ENCODE results near the gene NGFR.
A peak's percentile ranks its signal among the peaks of the same experiment; 100 is the strongest.
"Not testable (repeated sequence)": the region's sequence is repeated elsewhere in the genome, so short reads cannot be mapped to it uniquely, and the experiment has no call there.

The NGFR gene

GRCh38 chr17:49497148-49498028 lies 2.3 kb downstream of the NGFR start:
- no peak for DNase-seq

DNA sequence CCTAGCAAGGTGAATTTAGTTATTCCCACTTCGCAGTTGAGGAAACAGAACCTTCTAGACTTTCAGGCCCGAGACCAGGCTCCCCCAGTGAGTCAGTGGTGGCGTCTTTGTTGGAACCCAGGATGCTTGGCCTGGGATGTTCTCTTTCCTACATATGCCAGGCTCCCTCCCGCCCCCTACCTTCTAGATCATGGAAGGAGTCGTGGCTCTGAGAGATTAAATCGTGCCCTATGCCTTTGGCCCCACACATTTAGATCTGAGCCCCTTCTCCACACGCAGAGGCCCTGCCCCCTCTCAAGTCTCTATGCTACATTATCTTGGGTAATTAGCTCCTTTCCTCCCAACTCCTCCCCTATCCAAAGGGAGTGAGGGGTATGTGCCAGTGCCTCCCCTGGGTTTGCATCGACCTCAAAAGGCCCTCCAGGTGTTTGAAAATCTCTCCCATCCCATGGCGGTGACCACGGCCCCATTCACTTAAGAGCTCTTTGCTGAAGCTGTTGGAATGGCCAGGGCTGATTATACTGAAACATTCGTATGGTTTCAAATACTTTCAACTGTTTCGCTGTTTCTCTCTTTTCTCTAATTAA lies 3.0 kb downstream of the NGFR start:
- DNase-seq: no peak

DNA sequence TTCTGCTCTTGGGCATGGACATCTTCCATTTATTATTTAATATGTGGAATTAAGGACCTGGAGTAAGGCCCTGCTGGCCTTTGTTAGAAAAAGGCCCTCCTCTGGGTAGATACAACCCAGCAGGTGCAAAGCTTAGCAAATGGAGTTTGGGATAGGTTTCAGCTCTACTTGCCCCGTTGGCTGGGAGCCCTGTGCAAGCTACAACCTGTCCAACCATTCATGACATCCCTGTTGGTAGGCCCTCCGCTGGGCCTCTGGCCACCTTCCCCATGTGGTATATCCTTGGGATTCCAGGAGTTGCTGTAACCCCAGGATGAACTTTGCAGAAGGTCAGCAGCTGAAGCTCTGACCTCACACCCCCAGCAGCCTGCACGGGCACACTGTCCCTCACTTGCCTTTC lies 6.4 kb downstream of the NGFR start:
- no peak for DNase-seq

GRCh38 chr17:49502254-49502653 lies 7.2 kb downstream of the NGFR start:
- no peak for DNase-seq

DNA sequence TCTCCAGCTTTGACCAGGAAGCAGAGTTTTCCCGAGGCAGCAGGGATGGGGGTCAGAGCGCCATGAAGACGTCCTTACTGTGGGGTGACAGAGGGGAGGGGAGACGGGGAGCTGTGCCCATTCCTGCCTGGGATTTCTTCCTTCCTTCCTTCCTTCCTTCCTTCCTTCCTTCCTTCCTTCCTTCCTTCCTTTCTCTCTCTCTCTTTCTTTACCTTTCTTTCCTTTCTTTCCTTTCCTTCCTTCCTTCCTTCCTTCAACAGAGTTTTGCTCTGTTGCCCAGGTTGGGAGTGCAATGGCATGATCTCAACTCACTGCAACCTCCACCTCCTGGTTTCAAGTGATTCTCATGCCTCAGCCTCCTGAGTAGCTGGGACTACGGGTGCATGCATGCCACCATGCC lies 7.6 kb downstream of the NGFR start:
- DNase-seq: not testable (repeated sequence)

DNA sequence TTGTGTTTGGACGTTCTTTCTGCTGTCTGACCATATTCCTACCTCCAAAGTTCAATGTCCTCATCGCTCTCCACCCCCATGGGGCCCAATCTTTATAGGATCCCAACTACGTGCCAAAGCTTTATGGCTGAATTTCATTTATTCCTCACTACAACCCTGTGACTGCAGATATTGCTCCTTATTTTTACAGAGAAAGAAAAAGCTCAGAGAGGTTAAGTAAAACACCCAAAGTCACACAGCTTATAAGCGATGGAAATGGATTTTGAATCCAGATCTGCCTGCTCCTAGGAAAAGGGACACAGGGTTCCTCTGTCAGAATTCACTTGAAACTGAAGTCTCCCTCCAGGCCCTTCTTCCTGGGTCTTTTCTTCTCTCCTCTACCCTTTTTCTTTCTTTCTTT lies 9.3 kb downstream of the NGFR start:
- DNase-seq: no peak

GRCh38 chr17:49505854-49506253 lies 10.8 kb downstream of the NGFR start:
- no peak for DNase-seq

DNA sequence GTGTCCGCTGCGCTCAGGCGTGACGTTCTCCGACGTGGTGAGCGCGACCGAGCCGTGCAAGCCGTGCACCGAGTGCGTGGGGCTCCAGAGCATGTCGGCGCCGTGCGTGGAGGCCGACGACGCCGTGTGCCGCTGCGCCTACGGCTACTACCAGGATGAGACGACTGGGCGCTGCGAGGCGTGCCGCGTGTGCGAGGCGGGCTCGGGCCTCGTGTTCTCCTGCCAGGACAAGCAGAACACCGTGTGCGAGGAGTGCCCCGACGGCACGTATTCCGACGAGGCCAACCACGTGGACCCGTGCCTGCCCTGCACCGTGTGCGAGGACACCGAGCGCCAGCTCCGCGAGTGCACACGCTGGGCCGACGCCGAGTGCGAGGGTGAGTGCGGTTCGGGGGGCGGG lies 11.2 kb downstream of the NGFR start:
- no peak for DNase-seq

- DNase-seq: no peak
Measured at GRCh38 chr17:49508061-49508865, 13.2 kb downstream of the NGFR start.

GRCh38 chr17:49508866-49509587 lies 13.9 kb downstream of the NGFR start:
- DNase-seq: no peak

- no peak for DNase-seq
Measured at GRCh38 chr17:49509588-49509917, 14.5 kb downstream of the NGFR start.

GRCh38 chr17:49510059-49510719 lies 15.1 kb downstream of the NGFR start:
- DNase-seq: no peak

DNA sequence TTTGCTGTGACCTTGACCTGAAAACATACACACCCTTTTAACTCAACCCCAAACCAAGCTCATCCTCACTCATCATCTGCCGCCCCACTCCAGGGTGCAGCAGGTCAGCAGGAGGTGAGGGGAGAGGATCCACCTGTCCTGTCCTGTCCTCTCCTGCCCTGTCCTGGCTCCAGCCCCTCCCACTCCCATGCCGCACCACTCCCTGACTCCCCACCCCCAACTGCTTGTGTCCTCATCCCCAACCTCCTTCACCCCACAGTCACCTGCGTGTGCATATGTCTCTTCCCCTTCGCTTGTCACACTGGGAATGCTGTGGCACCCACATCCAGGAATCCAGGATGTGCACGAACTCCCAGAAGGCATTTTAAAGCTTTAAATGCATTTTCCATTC lies 15.6 kb downstream of the NGFR start:
- DNase-seq: no peak

DNA sequence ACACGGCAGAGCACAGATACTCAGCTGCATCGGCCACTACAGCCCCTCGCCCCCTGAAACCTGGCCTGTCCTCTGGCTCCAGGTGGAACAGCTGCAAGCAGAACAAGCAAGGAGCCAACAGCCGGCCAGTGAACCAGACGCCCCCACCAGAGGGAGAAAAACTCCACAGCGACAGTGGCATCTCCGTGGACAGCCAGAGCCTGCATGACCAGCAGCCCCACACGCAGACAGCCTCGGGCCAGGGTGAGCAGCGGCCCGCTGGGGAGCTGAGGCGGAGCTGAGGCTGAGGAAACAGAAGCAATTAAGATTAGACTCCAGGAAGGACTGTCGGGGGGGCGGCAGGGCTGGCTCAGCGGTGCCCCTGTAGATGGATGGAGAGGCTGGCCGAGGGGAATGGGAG lies 16.7 kb downstream of the NGFR start:
- DNase-seq: no peak

DNA sequence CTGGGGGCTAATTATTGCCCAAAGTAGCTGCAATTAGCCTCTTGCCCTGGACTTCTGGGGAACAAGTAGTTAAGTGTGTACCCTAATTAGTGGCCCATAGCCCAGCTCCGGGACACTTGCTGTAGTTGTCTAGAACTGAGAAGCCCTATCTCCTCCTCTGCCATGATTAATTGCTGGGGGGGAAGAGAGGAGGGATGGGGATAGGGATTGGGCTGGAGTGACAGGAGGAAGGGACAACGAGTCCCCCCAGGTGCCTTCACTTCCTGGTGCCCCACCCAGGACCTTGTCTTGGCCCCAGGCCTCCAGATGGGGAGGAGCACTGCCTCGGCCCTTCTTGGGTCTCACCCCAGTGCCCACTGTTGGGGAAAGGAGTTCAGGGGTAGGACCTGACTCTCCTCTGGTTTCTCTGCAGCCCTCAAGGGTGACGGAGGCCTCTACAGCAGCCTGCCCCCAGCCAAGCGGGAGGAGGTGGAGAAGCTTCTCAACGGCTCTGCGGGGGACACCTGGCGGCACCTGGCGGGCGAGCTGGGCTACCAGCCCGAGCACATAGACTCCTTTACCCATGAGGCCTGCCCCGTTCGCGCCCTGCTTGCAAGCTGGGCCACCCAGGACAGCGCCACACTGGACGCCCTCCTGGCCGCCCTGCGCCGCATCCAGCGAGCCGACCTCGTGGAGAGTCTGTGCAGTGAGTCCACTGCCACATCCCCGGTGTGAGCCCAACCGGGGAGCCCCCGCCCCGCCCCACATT lies 17.4 kb downstream of the NGFR start:
- DNase-seq: no peak

DNA sequence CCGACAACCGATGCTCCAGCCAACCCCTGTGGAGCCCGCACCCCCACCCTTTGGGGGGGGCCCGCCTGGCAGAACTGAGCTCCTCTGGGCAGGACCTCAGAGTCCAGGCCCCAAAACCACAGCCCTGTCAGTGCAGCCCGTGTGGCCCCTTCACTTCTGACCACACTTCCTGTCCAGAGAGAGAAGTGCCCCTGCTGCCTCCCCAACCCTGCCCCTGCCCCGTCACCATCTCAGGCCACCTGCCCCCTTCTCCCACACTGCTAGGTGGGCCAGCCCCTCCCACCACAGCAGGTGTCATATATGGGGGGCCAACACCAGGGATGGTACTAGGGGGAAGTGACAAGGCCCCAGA lies 17.9 kb downstream of the NGFR start:
- DNase-seq: no peak

GRCh38 chr17:49513641-49514040 lies 18.5 kb downstream of the NGFR start:
- no peak for DNase-seq

DNA sequence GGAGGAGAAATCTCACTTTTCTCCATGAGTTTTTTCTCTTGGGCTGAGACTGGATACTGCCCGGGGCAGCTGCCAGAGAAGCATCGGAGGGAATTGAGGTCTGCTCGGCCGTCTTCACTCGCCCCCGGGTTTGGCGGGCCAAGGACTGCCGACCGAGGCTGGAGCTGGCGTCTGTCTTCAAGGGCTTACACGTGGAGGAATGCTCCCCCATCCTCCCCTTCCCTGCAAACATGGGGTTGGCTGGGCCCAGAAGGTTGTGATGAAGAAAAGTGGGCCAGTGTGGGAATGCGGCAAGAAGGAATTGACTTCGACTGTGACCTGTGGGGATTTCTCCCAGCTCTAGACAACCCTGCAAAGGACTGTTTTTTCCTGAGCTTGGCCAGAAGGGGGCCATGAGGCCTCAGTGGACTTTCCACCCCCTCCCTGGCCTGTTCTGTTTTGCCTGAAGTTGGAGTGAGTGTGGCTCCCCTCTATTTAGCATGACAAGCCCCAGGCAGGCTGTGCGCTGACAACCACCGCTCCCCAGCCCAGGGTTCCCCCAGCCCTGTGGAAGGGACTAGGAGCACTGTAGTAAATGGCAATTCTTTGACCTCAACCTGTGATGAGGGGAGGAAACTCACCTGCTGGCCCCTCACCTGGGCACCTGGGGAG lies 19.1 kb downstream of the NGFR start:
- DNase-seq: no peak

GRCh38 chr17:49515196-49515770 lies 20.2 kb downstream of the NGFR start:
- peak in 1 of 2 experiments; percentile 48 for DNase-seq

- DNase-seq: no peak
Measured at GRCh38 chr17:49516180-49516579, 21.1 kb downstream of the NGFR start.
